ENCODE data around the gene CYSLTR2. TPM values are rescaled to one million over a fixed set of nuclear protein-coding genes. Genes with fewer than 3 reads are reported as not detected.

Gene CYSLTR2
- polyA plus RNA-seq, 1 donor (not counting 4 experiments of a cell fraction or from before 2014, with no cell fraction given): not detected

DNA sequence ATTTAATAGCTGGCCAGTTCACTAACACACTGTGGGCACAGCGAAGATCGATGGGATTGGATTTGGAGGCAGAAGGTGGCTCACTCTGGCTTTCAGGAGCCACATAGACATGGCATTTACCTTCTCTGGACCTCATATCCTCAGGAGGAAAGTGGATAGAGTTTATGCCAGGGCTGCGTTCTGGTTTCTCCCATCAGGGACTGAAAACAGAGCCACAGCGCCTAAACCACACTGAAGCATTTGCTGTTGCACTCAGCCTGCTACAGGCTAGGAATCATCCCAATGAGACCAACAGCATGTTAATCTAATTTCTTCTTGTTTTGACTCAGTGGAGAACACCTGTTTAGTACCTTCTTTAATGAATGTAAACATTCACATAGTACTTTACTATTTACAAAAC lies 1.6 kb downstream of the CYSLTR2 start:
- Histone ChIP-seq H3K79me2 (ENCODE audit: control insufficient read depth, insufficient read depth, low read length) (no peaks in the 10 kb centered on the region), H3K9me1 (ENCODE audit: control insufficient read depth, extremely low read depth, insufficient read depth, low read length) (no peaks in the 10 kb centered on the region), H3K27ac (ENCODE audit: control insufficient read depth, insufficient read depth, low read length) (no peak overlapping the region), H3K27me3 (ENCODE audit: control insufficient read depth, extremely low read depth, insufficient read depth, low read length) (peaks cover 4% of the 10 kb centered on the region), H3K4me3 (ENCODE audit: control insufficient read depth in 2 of 3, extremely low read depth in 1 of 3, insufficient read depth in 2 of 3, low read depth in 1 of 3, low read length in 3 of 3) (no peak overlapping the region), H3K4me2 (ENCODE audit: control insufficient read depth, extremely low read depth, insufficient read depth, low read depth, low read length) (no peak overlapping the region), H4K20me1 (ENCODE audit: control insufficient read depth, extremely low read depth, insufficient read depth, low read length) (no peaks in the 10 kb centered on the region), H3K9me3 (ENCODE audit: control insufficient read depth, low read depth, low read length) (no peaks in the 10 kb centered on the region), H3K36me3 (ENCODE audit: control insufficient read depth in 2 of 2, extremely low read depth in 1 of 2, insufficient read depth in 2 of 2, low read length in 2 of 2) (no peaks in the 10 kb centered on the region), H2AFZ (ENCODE audit: control insufficient read depth, low read length) (no peak overlapping the region), H3K9ac (ENCODE audit: control insufficient read depth, extremely low read depth, insufficient read depth, low read length) (no peak overlapping the region), H3K4me1 (ENCODE audit: control insufficient read depth, extremely low read depth, insufficient read depth, low read length) (peaks cover 1% of the 10 kb centered on the region)
- FAIRE-seq: no peak
- dilution Hi-C loops (cut with MboI; ENCODE audit: extremely low pct_ligation_motif_present, low sequenced_read_pairs): no loop called here
- DNase-seq (ENCODE audit: low read depth, low spot score): no peak
- TF ChIP-seq, protein P1, sequence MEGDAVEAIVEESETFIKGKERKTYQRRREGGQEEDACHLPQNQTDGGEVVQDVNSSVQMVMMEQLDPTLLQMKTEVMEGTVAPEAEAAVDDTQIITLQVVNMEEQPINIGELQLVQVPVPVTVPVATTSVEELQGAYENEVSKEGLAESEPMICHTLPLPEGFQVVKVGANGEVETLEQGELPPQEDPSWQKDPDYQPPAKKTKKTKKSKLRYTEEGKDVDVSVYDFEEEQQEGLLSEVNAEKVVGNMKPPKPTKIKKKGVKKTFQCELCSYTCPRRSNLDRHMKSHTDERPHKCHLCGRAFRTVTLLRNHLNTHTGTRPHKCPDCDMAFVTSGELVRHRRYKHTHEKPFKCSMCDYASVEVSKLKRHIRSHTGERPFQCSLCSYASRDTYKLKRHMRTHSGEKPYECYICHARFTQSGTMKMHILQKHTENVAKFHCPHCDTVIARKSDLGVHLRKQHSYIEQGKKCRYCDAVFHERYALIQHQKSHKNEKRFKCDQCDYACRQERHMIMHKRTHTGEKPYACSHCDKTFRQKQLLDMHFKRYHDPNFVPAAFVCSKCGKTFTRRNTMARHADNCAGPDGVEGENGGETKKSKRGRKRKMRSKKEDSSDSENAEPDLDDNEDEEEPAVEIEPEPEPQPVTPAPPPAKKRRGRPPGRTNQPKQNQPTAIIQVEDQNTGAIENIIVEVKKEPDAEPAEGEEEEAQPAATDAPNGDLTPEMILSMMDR (optimal IDR thresholded peaks at IDR 0.05 in 1 of 3, IDR thresholded peaks at IDR 0.05 in 1 of 3, conservative IDR thresholded peaks at IDR 0.05 in 1 of 3; ENCODE audit: extremely low read depth in 1 of 3, insufficient read depth in 2 of 3, low read length in 3 of 3): no peak
- TF ChIP-seq EZH2 (IDR thresholded peaks at IDR 0.05; ENCODE audit: low read length): no peak

GRCh38 chr13:48656608-48657007 lies 2.9 kb downstream of the CYSLTR2 start:
- no peak for TF ChIP-seq EZH2 (IDR thresholded peaks at IDR 0.05; ENCODE audit: low read length)
- TF ChIP-seq, protein P1 (optimal IDR thresholded peaks at IDR 0.05 in 1 of 3, IDR thresholded peaks at IDR 0.05 in 1 of 3, conservative IDR thresholded peaks at IDR 0.05 in 1 of 3; ENCODE audit: extremely low read depth in 1 of 3, insufficient read depth in 2 of 3, low read length in 3 of 3): no peak
- Histone ChIP-seq H3K36me3 (ENCODE audit: control insufficient read depth in 2 of 2, extremely low read depth in 1 of 2, insufficient read depth in 2 of 2, low read length in 2 of 2) (no peaks in the 10 kb centered on the region), H3K4me3 (ENCODE audit: control insufficient read depth in 2 of 3, extremely low read depth in 1 of 3, insufficient read depth in 2 of 3, low read depth in 1 of 3, low read length in 3 of 3) (no peak overlapping the region), H3K27ac (ENCODE audit: control insufficient read depth, insufficient read depth, low read length) (no peak overlapping the region), H3K27me3 (ENCODE audit: control insufficient read depth, extremely low read depth, insufficient read depth, low read length) (peaks cover 4% of the 10 kb centered on the region), H3K79me2 (ENCODE audit: control insufficient read depth, insufficient read depth, low read length) (no peaks in the 10 kb centered on the region), H3K4me1 (ENCODE audit: control insufficient read depth, extremely low read depth, insufficient read depth, low read length) (no peaks in the 10 kb centered on the region), H3K9me3 (ENCODE audit: control insufficient read depth, low read depth, low read length) (no peaks in the 10 kb centered on the region), H3K9me1 (ENCODE audit: control insufficient read depth, extremely low read depth, insufficient read depth, low read length) (no peaks in the 10 kb centered on the region), H2AFZ (ENCODE audit: control insufficient read depth, low read length) (no peak overlapping the region), H3K9ac (ENCODE audit: control insufficient read depth, extremely low read depth, insufficient read depth, low read length) (no peak overlapping the region), H4K20me1 (ENCODE audit: control insufficient read depth, extremely low read depth, insufficient read depth, low read length) (no peaks in the 10 kb centered on the region), H3K4me2 (ENCODE audit: control insufficient read depth, extremely low read depth, insufficient read depth, low read depth, low read length) (no peak overlapping the region)
- dilution Hi-C loops (cut with MboI; ENCODE audit: extremely low pct_ligation_motif_present, low sequenced_read_pairs): no loop called here
- no peak for DNase-seq (ENCODE audit: low read depth, low spot score)
- no peak for FAIRE-seq
